Rectal smooth muscle tissue (tissue), 1 donor: Measurements from ENCODE around the gene TDRD7.

Source experiments
- H3K27ac ChIP-seq: one replicate; pipeline ENCODE4 v1.7.0; 2013; ENCODE audit warnings: low read depth, low read length, inconsistent platforms
- H3K27me3 ChIP-seq: one replicate; pipeline ENCODE4 v1.7.0; 2013; ENCODE audit warnings: low read length; ENCODE audit not compliant: control insufficient read depth, insufficient read depth
- H3K36me3 ChIP-seq: one replicate; pipeline ENCODE4 v1.7.0; 2013; ENCODE audit warnings: low read length; ENCODE audit not compliant: control insufficient read depth, insufficient read depth
- H3K4me1 ChIP-seq: one replicate; pipeline ENCODE4 v1.7.0; 2013; ENCODE audit warnings: low read length; ENCODE audit not compliant: control insufficient read depth, insufficient read depth
- H3K4me3 ChIP-seq: one replicate; pipeline ENCODE4 v1.7.0; 2013; ENCODE audit warnings: low read length
- H3K9ac ChIP-seq: one replicate; pipeline ENCODE4 v1.7.0; 2013; ENCODE audit warnings: low read length

Gene TDRD7

GRCh38 chr9:97534961-97535594 is 123.2 kb downstream of the TDRD7 start:
- Histone ChIP-seq H3K4me1 (peaks cover 20% of the 10 kb centered on the region), H3K9ac (no peak overlapping the region), H3K27me3 (no peaks in the 10 kb centered on the region), H3K4me3 (no peak overlapping the region), H3K27ac (no peak overlapping the region), H3K36me3 (no peaks in the 10 kb centered on the region)

GRCh38 chr9:97535771-97536170 is 123.9 kb downstream of the TDRD7 start:
- no peak overlapping the region for H3K9ac ChIP-seq
- peaks cover 20% of the 10 kb centered on the region for H3K4me1 ChIP-seq
- H3K4me3 ChIP-seq, result no peak overlapping the region
- H3K36me3 ChIP-seq, result no peaks in the 10 kb centered on the region
- no peaks in the 10 kb centered on the region for H3K27me3 ChIP-seq
- no peak overlapping the region for H3K27ac ChIP-seq

GRCh38 chr9:97536480-97536879 is 124.6 kb downstream of the TDRD7 start:
- Histone ChIP-seq H3K36me3 (no peaks in the 10 kb centered on the region), H3K27me3 (no peaks in the 10 kb centered on the region), H3K4me1 (peaks cover 14% of the 10 kb centered on the region), H3K9ac (no peak overlapping the region), H3K27ac (no peak overlapping the region), H3K4me3 (no peak overlapping the region)

- Histone ChIP-seq H3K9ac (no peak overlapping the region), H3K36me3 (no peaks in the 10 kb centered on the region), H3K27ac (no peak overlapping the region), H3K4me1 (peaks cover 10% of the 10 kb centered on the region), H3K4me3 (no peak overlapping the region), H3K27me3 (no peaks in the 10 kb centered on the region)
These were observed 131.7 kb downstream of the TDRD7 start for GRCh38 chr9:97543561-97543960.

- H3K4me3 ChIP-seq, result no peak overlapping the region
- H3K36me3 ChIP-seq, result no peaks in the 10 kb centered on the region
- H3K27me3 ChIP-seq, result no peaks in the 10 kb centered on the region
- no peak overlapping the region for H3K9ac ChIP-seq
- no peak overlapping the region for H3K27ac ChIP-seq
- peaks cover 10% of the 10 kb centered on the region for H3K4me1 ChIP-seq
These were observed 133.6 kb downstream of the TDRD7 start for GRCh38 chr9:97545486-97545885.
